Ishikawa (cell line): ENCODE results near the gene PRR12.

Source experiments
- CEBPB ChIP-seq: IDR thresholded peaks from 2 replicates; pipeline ENCODE4 v1.6.1; 2012
- CREB1 ChIP-seq: IDR thresholded peaks from 2 replicates; pipeline ENCODE4 v1.6.1; 2012; ENCODE audit warnings: low read depth
- EGR1 ChIP-seq: IDR thresholded peaks from 2 replicates; pipeline ENCODE4 v1.6.1; 2012
- EP300 ChIP-seq: IDR thresholded peaks from 2 replicates; pipeline ENCODE4 v1.6.1; 2012; ENCODE audit warnings: borderline replicate concordance
- FOXM1 ChIP-seq: IDR thresholded peaks from 2 replicates; pipeline ENCODE4 v1.6.1; 2012; ENCODE audit warnings: low read depth, borderline replicate concordance
- MAX ChIP-seq: IDR thresholded peaks from 2 replicates; pipeline ENCODE4 v1.6.1; 2012
- NFIC ChIP-seq: IDR thresholded peaks from 2 replicates; pipeline ENCODE4 v1.6.1; 2012
- RAD21 ChIP-seq: IDR thresholded peaks from 2 replicates; pipeline ENCODE4 v1.6.1; 2012; ENCODE audit warnings: low read depth
- TAF1 ChIP-seq: IDR thresholded peaks from 2 replicates; pipeline ENCODE4 v1.6.1; 2012; ENCODE audit warnings: low read depth, mild to moderate bottlenecking
- TCF12 ChIP-seq: IDR thresholded peaks from 2 replicates; pipeline ENCODE4 v1.6.1; 2012; ENCODE audit warnings: low read depth
- TEAD4 ChIP-seq: IDR thresholded peaks from 2 replicates; pipeline ENCODE4 v1.6.1; 2012
- YY1 ChIP-seq: IDR thresholded peaks from 2 replicates; pipeline ENCODE4 v1.6.1; 2012; ENCODE audit warnings: low read depth
- ZBTB7A ChIP-seq: IDR thresholded peaks from 2 replicates; pipeline ENCODE4 v1.6.1; 2012; ENCODE audit warnings: low read depth
- TF ChIP-seq, protein P1 (sequence below): IDR thresholded peaks from 2 replicates; pipeline ENCODE4 v1.6.1; 2012; ENCODE audit warnings: low read depth, mild to moderate bottlenecking
- TF ChIP-seq, protein P2 (sequence below): IDR thresholded peaks from 2 replicates; pipeline ENCODE4 v1.6.1; 2012

The PRR12 gene

GRCh38 chr19:49637821-49638738, 47.1 kb downstream of the PRR12 start:
- TF ChIP-seq TEAD4 (no peak), RAD21 (no peak), EGR1 (peak; percentile 23; the same call in 1 of the 2 replicates)

- TF ChIP-seq, protein P1, sequence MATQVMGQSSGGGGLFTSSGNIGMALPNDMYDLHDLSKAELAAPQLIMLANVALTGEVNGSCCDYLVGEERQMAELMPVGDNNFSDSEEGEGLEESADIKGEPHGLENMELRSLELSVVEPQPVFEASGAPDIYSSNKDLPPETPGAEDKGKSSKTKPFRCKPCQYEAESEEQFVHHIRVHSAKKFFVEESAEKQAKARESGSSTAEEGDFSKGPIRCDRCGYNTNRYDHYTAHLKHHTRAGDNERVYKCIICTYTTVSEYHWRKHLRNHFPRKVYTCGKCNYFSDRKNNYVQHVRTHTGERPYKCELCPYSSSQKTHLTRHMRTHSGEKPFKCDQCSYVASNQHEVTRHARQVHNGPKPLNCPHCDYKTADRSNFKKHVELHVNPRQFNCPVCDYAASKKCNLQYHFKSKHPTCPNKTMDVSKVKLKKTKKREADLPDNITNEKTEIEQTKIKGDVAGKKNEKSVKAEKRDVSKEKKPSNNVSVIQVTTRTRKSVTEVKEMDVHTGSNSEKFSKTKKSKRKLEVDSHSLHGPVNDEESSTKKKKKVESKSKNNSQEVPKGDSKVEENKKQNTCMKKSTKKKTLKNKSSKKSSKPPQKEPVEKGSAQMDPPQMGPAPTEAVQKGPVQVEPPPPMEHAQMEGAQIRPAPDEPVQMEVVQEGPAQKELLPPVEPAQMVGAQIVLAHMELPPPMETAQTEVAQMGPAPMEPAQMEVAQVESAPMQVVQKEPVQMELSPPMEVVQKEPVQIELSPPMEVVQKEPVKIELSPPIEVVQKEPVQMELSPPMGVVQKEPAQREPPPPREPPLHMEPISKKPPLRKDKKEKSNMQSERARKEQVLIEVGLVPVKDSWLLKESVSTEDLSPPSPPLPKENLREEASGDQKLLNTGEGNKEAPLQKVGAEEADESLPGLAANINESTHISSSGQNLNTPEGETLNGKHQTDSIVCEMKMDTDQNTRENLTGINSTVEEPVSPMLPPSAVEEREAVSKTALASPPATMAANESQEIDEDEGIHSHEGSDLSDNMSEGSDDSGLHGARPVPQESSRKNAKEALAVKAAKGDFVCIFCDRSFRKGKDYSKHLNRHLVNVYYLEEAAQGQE: no peak
- TF ChIP-seq ZBTB7A (peak; percentile 97), EGR1 (peak; percentile 42; the same call in 1 of the 2 replicates)
Observed at GRCh38 chr19:49639401-49640112, 48.6 kb downstream of the PRR12 start.

- peak; percentile 37; the same call in 1 of the 2 replicates for TF ChIP-seq ZBTB7A
- no peak for TF ChIP-seq EGR1
- peak; percentile 86 for TF ChIP-seq TEAD4
- TF ChIP-seq FOXM1: peak; percentile 60; the same call in 1 of the 2 replicates
- peak; percentile 84 for TF ChIP-seq TCF12
- no peak for TF ChIP-seq CEBPB
- TF ChIP-seq, protein P1: no peak
- 0 out of 2 replicates have a peak, but pooled peaks have one; percentile 42 for TF ChIP-seq YY1
- TF ChIP-seq, protein P2, sequence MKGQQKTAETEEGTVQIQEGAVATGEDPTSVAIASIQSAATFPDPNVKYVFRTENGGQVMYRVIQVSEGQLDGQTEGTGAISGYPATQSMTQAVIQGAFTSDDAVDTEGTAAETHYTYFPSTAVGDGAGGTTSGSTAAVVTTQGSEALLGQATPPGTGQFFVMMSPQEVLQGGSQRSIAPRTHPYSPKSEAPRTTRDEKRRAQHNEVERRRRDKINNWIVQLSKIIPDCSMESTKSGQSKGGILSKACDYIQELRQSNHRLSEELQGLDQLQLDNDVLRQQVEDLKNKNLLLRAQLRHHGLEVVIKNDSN: no peak
- TF ChIP-seq RAD21: no peak
- peak; percentile 72 for TF ChIP-seq TAF1
- peak; percentile 34; the same call in 1 of the 2 replicates for TF ChIP-seq MAX
- TF ChIP-seq NFIC: peak; percentile 77
- TF ChIP-seq CREB1: peak; percentile 54; the same call in 1 of the 2 replicates
- peak; percentile 71; the same call in 1 of the 2 replicates for TF ChIP-seq EP300
Observed at GRCh38 chr19:49640113-49640898, 49.3 kb downstream of the PRR12 start, which contains the start of gene RRAS. TSS of gene RRAS (minus strand) at chr19:49640143. CDS start at chr19:49640098, 45 bp downstream.

GRCh38 chr19:49641688-49642491, 50.9 kb downstream of the PRR12 start, which contains the start of gene SCAF1:
TSS of gene SCAF1 (plus strand) at chr19:49642209. CDS start at chr19:49645027, 2,818 bp downstream.
- TF ChIP-seq TAF1 (peak; percentile 85; the same call in 1 of the 2 replicates), CEBPB (no peak), CREB1 (peak; percentile 88), NFIC (no peak), MAX (peak; percentile 74), ZBTB7A (no peak), TEAD4 (peak; percentile 32), TCF12 (peak; percentile 81), YY1 (peak; percentile 79)
- TF ChIP-seq, protein P2: peak; percentile 71
- TF ChIP-seq, protein P1: no peak
